Coronary artery (tissue), 2 donors: Measurements from ENCODE around the gene RALGPS2.
A peak's percentile ranks its signal among the peaks of the same experiment; 100 is the strongest.

Source experiments
- DNase-seq: peaks from one replicate; pipeline ENCODE4 v3.0.0-alpha.2; 2017; ENCODE audit warnings: low spot score
- H3K27ac ChIP-seq, 2 donors: fragments of 200-600 bp; sonication (generic); one replicate each; pipeline ENCODE4 v1.5.1; 2016 to 2019
- H3K4me3 ChIP-seq: fragments of 200-600 bp; sonication (generic); 2 replicates; pipeline ENCODE4 v1.5.1; 2016; ENCODE audit warnings: mild to moderate bottlenecking, moderate library complexity
- CTCF ChIP-seq: fragments of 200-600 bp; sonication (generic); IDR thresholded peaks from one replicate; pipeline ENCODE4 v1.5.1; 2019; ENCODE audit warnings: antibody characterized with exemption

RALGPS2 gene

GRCh38 chr1:178724728-178725465, at the start of gene RALGPS2:
TSS of gene RALGPS2 (plus strand) at chr1:178725244. CDS start at chr1:178776765, 51,521 bp downstream.
- Histone ChIP-seq H3K4me3 (peak within 1 kb of the TSS; percentile 96), H3K27ac (peak within 1 kb of the TSS in 1 of 2 donors; percentile 76)
- TF ChIP-seq CTCF = no peak
- DNase-seq = no peak

GRCh38 chr1:178679237-178679636, 45.8 kb upstream of the RALGPS2 start:
- H3K27ac ChIP-seq = no peak overlapping the region
- no peak for TF ChIP-seq CTCF
- no peak for DNase-seq
- no peak overlapping the region for H3K4me3 ChIP-seq

GRCh38 chr1:178682429-178682828, 42.6 kb upstream of the RALGPS2 start:
- no peak for TF ChIP-seq CTCF
- Histone ChIP-seq H3K27ac (no peak overlapping the region), H3K4me3 (no peak overlapping the region)
- DNase-seq = no peak

GRCh38 chr1:178682886-178683285, 42.2 kb upstream of the RALGPS2 start:
- no peak overlapping the region for H3K4me3 ChIP-seq
- H3K27ac ChIP-seq = no peak overlapping the region
- no peak for TF ChIP-seq CTCF
- DNase-seq = no peak

- Histone ChIP-seq H3K4me3 (no peak overlapping the region), H3K27ac (no peak overlapping the region)
- no peak for DNase-seq
- no peak for TF ChIP-seq CTCF
Measured at GRCh38 chr1:178683291-178683690, 41.8 kb upstream of the RALGPS2 start.

- DNase-seq = no peak
- Histone ChIP-seq H3K4me3 (no peak overlapping the region), H3K27ac (no peak overlapping the region)
- no peak for TF ChIP-seq CTCF
Measured at GRCh38 chr1:178684111-178684510, 40.9 kb upstream of the RALGPS2 start.

- H3K27ac ChIP-seq = no peak overlapping the region
- H3K4me3 ChIP-seq = no peak overlapping the region
Measured at GRCh38 chr1:178684542-178685000, 40.5 kb upstream of the RALGPS2 start.

More at GRCh38 chr1:178684542-178685000, 40.5 kb upstream of the RALGPS2 start:
- no peak for DNase-seq
- TF ChIP-seq CTCF = no peak
